NCI-H128 (cell line): Measurements from ENCODE around the gene OR1A1.
"Not testable (repeated sequence)": the region's sequence is repeated elsewhere in the genome, so short reads cannot be mapped to it uniquely, and the experiment has no call there.

Experiments
- DNase-seq: peaks from one replicate; lab custom pipeline; 2025; ENCODE audit not compliant: unreplicated experiment; lab: John Stamatoyannopoulos, UW

Gene OR1A1

GRCh38 chr17:3207367-3207766, at the start of gene OR1A1:
OR1A1 (plus strand) TSS chr17:3207667; CDS start chr17:3215621, 7,954 bp downstream.
- DNase-seq = no peak

- no peak for DNase-seq
Observed at GRCh38 chr17:3167574-3167973, 39.9 kb upstream of the OR1A1 start.

GRCh38 chr17:3189961-3190360, 17.5 kb upstream of the OR1A1 start:
- DNase-seq = no peak

- no peak for DNase-seq
Observed at GRCh38 chr17:3197219-3197618, 10.2 kb upstream of the OR1A1 start, which contains the start of gene OR1A2. OR1A2 (plus strand) TSS chr17:3197519; CDS start chr17:3197519, 0 bp downstream.

GRCh38 chr17:3208484-3208883, 1.0 kb downstream of the OR1A1 start:
- no peak for DNase-seq

- DNase-seq = no peak
Observed at GRCh38 chr17:3213001-3213400, 5.5 kb downstream of the OR1A1 start.

GRCh38 chr17:3213587-3213986, 6.1 kb downstream of the OR1A1 start:
- no peak for DNase-seq

- not testable (repeated sequence) for DNase-seq
Observed at GRCh38 chr17:3219978-3220377, 12.5 kb downstream of the OR1A1 start.

GRCh38 chr17:3221850-3222249, 14.4 kb downstream of the OR1A1 start:
- DNase-seq = no peak

GRCh38 chr17:3222505-3222904, 15.0 kb downstream of the OR1A1 start:
- no peak for DNase-seq

- DNase-seq = not testable (repeated sequence)
Observed at GRCh38 chr17:3224721-3225352, 17.4 kb downstream of the OR1A1 start.

GRCh38 chr17:3232300-3232699, 24.8 kb downstream of the OR1A1 start:
- DNase-seq = not testable (repeated sequence)

GRCh38 chr17:3238685-3239084, 31.2 kb downstream of the OR1A1 start:
- not testable (repeated sequence) for DNase-seq

- DNase-seq = not testable (repeated sequence)
Observed at GRCh38 chr17:3241044-3241443, 33.6 kb downstream of the OR1A1 start.

- not testable (repeated sequence) for DNase-seq
Observed at GRCh38 chr17:3244841-3245240, 37.4 kb downstream of the OR1A1 start.

- DNase-seq = not testable (repeated sequence)
Observed at GRCh38 chr17:3249013-3249412, 41.5 kb downstream of the OR1A1 start.

- DNase-seq = no peak
Observed at GRCh38 chr17:3256575-3256974, 49.1 kb downstream of the OR1A1 start.

GRCh38 chr17:3260163-3260562, 52.7 kb downstream of the OR1A1 start:
- DNase-seq = no peak

GRCh38 chr17:3260600-3260999, 53.1 kb downstream of the OR1A1 start:
- no peak for DNase-seq
